ENCODE results near the gene GGCX.

Gene GGCX

GRCh38 chr2:85539361-85540132, 21.7 kb downstream of the GGCX start:
- DNase-seq: peak; percentile 81

- DNase-seq: peak; percentile 91
These were observed 22.6 kb downstream of the GGCX start, which contains the start of gene MAT2A for GRCh38 chr2:85538507-85539360. Gene MAT2A, plus strand, starts transcription at chr2:85539168. Its CDS starts 120 bp downstream, at chr2:85539288.

- no peak for DNase-seq
These were observed 23.4 kb downstream of the GGCX start for GRCh38 chr2:85537600-85538506.

GRCh38 chr2:85536479-85536878, 24.8 kb downstream of the GGCX start:
- DNase-seq: no peak

GRCh38 chr2:85534881-85535280, 26.4 kb downstream of the GGCX start:
- no peak for DNase-seq

- no peak for DNase-seq
These were observed 27.2 kb downstream of the GGCX start for GRCh38 chr2:85534099-85534498.

GRCh38 chr2:85531589-85531988, 29.7 kb downstream of the GGCX start:
- no peak for DNase-seq

GRCh38 chr2:85529809-85530208, 31.5 kb downstream of the GGCX start:
- no peak for DNase-seq

- no peak for DNase-seq
These were observed 32.9 kb downstream of the GGCX start for GRCh38 chr2:85528355-85528754.

GRCh38 chr2:85527787-85528186, 33.5 kb downstream of the GGCX start:
- DNase-seq: no peak

- DNase-seq: no peak
These were observed 35.7 kb downstream of the GGCX start for GRCh38 chr2:85525567-85525966.

- no peak for DNase-seq
These were observed 36.3 kb downstream of the GGCX start for GRCh38 chr2:85525029-85525428.

GRCh38 chr2:85524336-85524908, 36.9 kb downstream of the GGCX start:
- DNase-seq: no peak

GRCh38 chr2:85523903-85524335, 37.4 kb downstream of the GGCX start:
- DNase-seq: no peak

- DNase-seq: no peak
These were observed 38.0 kb downstream of the GGCX start for GRCh38 chr2:85523062-85523902.

GRCh38 chr2:85522090-85522647, 39.1 kb downstream of the GGCX start:
- no peak for DNase-seq

GRCh38 chr2:85516653-85517389, 44.5 kb downstream of the GGCX start:
- DNase-seq: no peak

GRCh38 chr2:85514323-85514722, 47.0 kb downstream of the GGCX start:
- DNase-seq: no peak

- no peak for DNase-seq
These were observed 50.1 kb downstream of the GGCX start for GRCh38 chr2:85511008-85511811.

GRCh38 chr2:85506768-85507181, 54.5 kb downstream of the GGCX start:
- no peak for DNase-seq

Measured in NCI-H69 (cell line).